GM12864 (cell line): ENCODE results near the gene SLC27A3.
"Not testable (repeated sequence)": the region's sequence is repeated elsewhere in the genome, so short reads cannot be mapped to it uniquely, and the experiment has no call there.

Experiments used
- DNase-seq: peaks from one replicate; pipeline ENCODE4 v3.0.0-alpha.2; 2011; ENCODE audit warnings: low read depth
- H3K4me3 ChIP-seq: 2 replicates; pipeline ENCODE4 v1.5.1; 2011; ENCODE audit warnings: mild to moderate bottlenecking, low read depth, low read length, control low read depth
- TF ChIP-seq, protein P1 (sequence below): IDR thresholded peaks from 2 replicates; pipeline ENCODE4 v1.5.1; 2011; ENCODE audit warnings: low read depth, mild to moderate bottlenecking, moderate library complexity, low read length, control low read depth, inconsistent platforms; ENCODE audit errors: missing control alignments

SLC27A3 gene

GRCh38 chr1:153763365-153764225 is 11.6 kb upstream of the SLC27A3 start:
- no peak overlapping the region for H3K4me3 ChIP-seq
- TF ChIP-seq, protein P1, sequence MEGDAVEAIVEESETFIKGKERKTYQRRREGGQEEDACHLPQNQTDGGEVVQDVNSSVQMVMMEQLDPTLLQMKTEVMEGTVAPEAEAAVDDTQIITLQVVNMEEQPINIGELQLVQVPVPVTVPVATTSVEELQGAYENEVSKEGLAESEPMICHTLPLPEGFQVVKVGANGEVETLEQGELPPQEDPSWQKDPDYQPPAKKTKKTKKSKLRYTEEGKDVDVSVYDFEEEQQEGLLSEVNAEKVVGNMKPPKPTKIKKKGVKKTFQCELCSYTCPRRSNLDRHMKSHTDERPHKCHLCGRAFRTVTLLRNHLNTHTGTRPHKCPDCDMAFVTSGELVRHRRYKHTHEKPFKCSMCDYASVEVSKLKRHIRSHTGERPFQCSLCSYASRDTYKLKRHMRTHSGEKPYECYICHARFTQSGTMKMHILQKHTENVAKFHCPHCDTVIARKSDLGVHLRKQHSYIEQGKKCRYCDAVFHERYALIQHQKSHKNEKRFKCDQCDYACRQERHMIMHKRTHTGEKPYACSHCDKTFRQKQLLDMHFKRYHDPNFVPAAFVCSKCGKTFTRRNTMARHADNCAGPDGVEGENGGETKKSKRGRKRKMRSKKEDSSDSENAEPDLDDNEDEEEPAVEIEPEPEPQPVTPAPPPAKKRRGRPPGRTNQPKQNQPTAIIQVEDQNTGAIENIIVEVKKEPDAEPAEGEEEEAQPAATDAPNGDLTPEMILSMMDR = no peak
- DNase-seq = no peak

DNA sequence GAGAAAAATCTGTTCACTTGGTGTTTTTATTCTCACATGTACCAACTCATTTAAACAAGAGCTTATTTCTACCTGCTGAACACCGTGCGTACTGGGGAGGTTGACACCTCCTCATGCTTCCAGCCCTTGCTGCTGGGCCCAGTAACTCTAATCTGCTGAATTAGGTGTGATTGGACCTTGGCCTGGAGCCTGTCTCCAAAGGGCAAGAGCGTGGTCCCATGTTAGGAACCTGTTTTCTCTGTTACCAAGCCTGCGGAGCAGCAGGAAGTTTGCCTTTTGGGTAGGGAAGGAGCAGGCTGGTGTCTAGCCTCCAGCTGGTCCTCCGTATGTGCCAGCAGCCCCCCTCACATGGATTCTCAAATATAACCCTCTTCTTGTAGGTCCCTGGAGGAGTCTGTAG is 10.9 kb upstream of the SLC27A3 start:
- DNase-seq = no peak
- TF ChIP-seq, protein P1 = no peak
- no peak overlapping the region for H3K4me3 ChIP-seq

GRCh38 chr1:153766663-153767062 is 8.5 kb upstream of the SLC27A3 start:
- not testable (repeated sequence) for DNase-seq, H3K4me3 ChIP-seq

- TF ChIP-seq, protein P1 = no peak
- no peak for DNase-seq
Measured at GRCh38 chr1:153767519-153767918, 7.7 kb upstream of the SLC27A3 start.

GRCh38 chr1:153768316-153769181 is 6.7 kb upstream of the SLC27A3 start:
- DNase-seq = no peak
- no peak overlapping the region for H3K4me3 ChIP-seq
- TF ChIP-seq, protein P1 = no peak

More at GRCh38 chr1:153767519-153767918, 7.7 kb upstream of the SLC27A3 start:
- no peak overlapping the region for H3K4me3 ChIP-seq

DNA sequence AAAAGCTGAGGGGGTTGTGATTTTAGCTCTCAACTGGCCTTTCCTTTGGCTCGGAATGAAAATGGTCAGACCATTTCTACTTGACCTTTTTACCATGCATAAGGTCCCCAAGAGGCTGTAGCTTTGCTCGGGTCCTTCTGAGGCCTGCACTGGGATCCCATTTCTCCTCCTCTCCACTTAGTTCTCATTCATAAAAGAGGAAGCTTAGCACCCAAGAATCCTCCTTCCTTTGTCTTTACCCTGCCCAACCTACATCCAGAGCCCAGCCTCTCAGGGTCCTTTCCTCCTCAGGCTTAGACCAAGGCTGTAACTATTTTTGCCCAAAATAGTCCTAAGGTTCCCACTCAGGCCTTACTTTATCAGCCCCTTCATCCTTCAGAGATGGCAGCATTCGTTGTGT is 6.0 kb upstream of the SLC27A3 start:
- no peak overlapping the region for H3K4me3 ChIP-seq
- TF ChIP-seq, protein P1 = no peak
- no peak for DNase-seq

DNA sequence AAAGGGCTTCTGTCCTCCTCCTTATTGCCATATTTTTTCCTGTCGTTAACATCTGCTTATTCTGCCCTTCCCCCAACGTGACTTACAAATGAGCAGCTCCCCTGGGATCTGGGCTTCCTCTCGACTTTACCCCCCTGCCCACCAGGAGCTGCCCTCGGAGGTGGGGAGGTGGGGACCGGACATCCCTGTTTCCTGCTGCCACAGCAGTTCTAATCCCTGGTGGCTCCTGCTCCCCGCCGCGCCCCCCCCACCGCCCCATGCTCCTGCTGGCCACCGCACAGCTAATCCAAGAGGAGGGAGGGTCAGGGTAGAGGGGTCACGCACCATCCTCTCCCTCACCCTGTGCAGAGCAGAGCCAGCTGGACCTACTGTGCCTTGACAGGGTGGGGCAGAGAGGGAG is 4.4 kb upstream of the SLC27A3 start:
- DNase-seq = no peak
- TF ChIP-seq, protein P1 = no peak
- no peak overlapping the region for H3K4me3 ChIP-seq
